Kidney glomerular epithelial cell (primary cell): ENCODE results near the gene HGD.
"Not testable (repeated sequence)": the region's sequence is repeated elsewhere in the genome, so short reads cannot be mapped to it uniquely, and the experiment has no call there.

Experiments used
- DNase-seq: peaks from one replicate; lab custom pipeline; 2025; lab: John Stamatoyannopoulos, UW

Gene HGD

GRCh38 chr3:120680193-120680894 is 1.7 kb downstream of the HGD start:
- no peak for DNase-seq

- no peak for DNase-seq
Measured at GRCh38 chr3:120678984-120679383, 3.1 kb downstream of the HGD start.

GRCh38 chr3:120678331-120678947 is 3.6 kb downstream of the HGD start:
- peak; percentile 92 for DNase-seq

GRCh38 chr3:120677193-120677592 is 4.8 kb downstream of the HGD start:
- not testable (repeated sequence) for DNase-seq

GRCh38 chr3:120673116-120673515 is 8.9 kb downstream of the HGD start:
- no peak for DNase-seq

GRCh38 chr3:120670576-120670975 is 11.5 kb downstream of the HGD start:
- no peak for DNase-seq

GRCh38 chr3:120664926-120665325 is 17.1 kb downstream of the HGD start:
- no peak for DNase-seq

- DNase-seq, result no peak
Measured at GRCh38 chr3:120661945-120662344, 20.1 kb downstream of the HGD start.

- no peak for DNase-seq
Measured at GRCh38 chr3:120661106-120661905, 20.7 kb downstream of the HGD start.

- DNase-seq, result no peak
Measured at GRCh38 chr3:120659834-120660233, 22.2 kb downstream of the HGD start.

- DNase-seq, result no peak
Measured at GRCh38 chr3:120659285-120659684, 22.8 kb downstream of the HGD start.

- DNase-seq, result no peak
Measured at GRCh38 chr3:120652896-120653545, 29.0 kb downstream of the HGD start.

- DNase-seq, result no peak
Measured at GRCh38 chr3:120652281-120652680, 29.8 kb downstream of the HGD start.

- no peak for DNase-seq
Measured at GRCh38 chr3:120650311-120650710, 31.7 kb downstream of the HGD start.

GRCh38 chr3:120649830-120650233 is 32.2 kb downstream of the HGD start:
- DNase-seq, result no peak

- no peak for DNase-seq
Measured at GRCh38 chr3:120648290-120648689, 33.7 kb downstream of the HGD start.

- DNase-seq, result no peak
Measured at GRCh38 chr3:120646771-120647432, 35.1 kb downstream of the HGD start.

- no peak for DNase-seq
Measured at GRCh38 chr3:120645083-120645845, 36.8 kb downstream of the HGD start.

GRCh38 chr3:120642368-120642948 is 39.6 kb downstream of the HGD start:
- DNase-seq, result no peak

- no peak for DNase-seq
Measured at GRCh38 chr3:120641696-120642246, 40.3 kb downstream of the HGD start.

GRCh38 chr3:120640231-120640630 is 41.8 kb downstream of the HGD start:
- no peak for DNase-seq
